ENCODE measurements around the gene ZNF653.

Gene ZNF653, protein sequence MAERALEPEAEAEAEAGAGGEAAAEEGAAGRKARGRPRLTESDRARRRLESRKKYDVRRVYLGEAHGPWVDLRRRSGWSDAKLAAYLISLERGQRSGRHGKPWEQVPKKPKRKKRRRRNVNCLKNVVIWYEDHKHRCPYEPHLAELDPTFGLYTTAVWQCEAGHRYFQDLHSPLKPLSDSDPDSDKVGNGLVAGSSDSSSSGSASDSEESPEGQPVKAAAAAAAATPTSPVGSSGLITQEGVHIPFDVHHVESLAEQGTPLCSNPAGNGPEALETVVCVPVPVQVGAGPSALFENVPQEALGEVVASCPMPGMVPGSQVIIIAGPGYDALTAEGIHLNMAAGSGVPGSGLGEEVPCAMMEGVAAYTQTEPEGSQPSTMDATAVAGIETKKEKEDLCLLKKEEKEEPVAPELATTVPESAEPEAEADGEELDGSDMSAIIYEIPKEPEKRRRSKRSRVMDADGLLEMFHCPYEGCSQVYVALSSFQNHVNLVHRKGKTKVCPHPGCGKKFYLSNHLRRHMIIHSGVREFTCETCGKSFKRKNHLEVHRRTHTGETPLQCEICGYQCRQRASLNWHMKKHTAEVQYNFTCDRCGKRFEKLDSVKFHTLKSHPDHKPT

DNA sequence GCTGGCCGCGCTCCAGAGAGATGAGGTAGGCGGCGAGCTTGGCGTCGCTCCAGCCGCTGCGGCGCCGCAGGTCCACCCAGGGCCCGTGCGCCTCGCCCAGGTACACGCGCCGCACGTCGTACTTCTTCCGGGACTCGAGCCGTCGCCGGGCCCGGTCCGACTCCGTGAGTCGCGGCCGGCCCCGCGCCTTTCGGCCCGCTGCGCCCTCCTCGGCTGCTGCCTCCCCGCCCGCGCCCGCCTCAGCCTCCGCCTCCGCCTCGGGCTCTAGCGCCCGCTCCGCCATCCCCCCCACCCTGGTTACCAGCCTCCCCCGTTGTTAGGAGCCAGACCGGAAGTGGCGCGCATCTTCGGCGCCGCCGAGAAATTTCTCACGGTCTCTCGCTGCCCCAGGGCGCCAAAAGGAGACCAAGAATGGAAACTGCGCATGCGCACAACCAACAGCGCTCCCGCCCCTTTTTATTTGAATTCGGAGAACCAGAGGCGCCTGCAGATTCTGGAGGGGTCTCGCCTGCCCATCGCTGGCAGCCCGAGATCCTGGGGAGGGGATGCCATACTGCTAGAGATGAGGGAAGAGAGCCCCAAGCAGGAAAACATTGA is at the start of gene ZNF653:
Gene ZNF653 (minus strand): TSS at position 336 of the 597 bp plus-strand sequence. CDS start 53 bp downstream, at position 283.
- Histone ChIP-seq H3K27me3 (no peaks in the 10 kb centered on the region), H3K27ac (peak within 1 kb of the TSS; percentile 91), H3K4me2 (peak within 1 kb of the TSS; percentile 85), H3K36me3 (peaks cover 33% of the 10 kb centered on the region; the same call in 1 of the 2 replicates), H3K9ac (peak within 1 kb of the TSS; percentile 90), H3K4me1 (peaks cover 24% of the 10 kb centered on the region), H3K9me3 (no peaks in the 10 kb centered on the region), H4K20me1 (no peaks in the 10 kb centered on the region; the same call in 1 of the 2 replicates), H3K4me3 (peak within 1 kb of the TSS; percentile 92)
- no peak for TF ChIP-seq Cebpa-rat (IDR thresholded peaks at IDR 0.05)

DNA sequence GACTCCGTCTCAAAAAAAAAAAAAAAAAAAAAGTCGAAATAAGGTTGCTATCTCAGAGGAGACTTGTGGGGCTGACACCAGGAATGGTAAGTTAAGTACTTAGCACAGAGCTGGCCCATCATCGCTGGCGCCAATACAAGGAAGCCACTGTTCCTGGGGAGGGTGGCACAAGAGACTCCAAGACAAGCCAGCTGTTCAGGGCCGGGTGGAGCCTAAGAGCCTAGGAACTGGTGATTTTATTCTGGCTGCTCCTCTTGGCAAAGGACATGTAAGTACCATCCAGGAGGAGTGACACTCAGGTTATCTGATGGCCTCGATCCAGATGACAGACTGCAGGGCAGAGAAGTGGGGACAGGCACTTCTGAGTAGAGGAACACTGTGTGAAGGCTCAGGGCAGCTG is 49.6 kb upstream of the ZNF653 start:
- no peak overlapping the region for H3K9ac ChIP-seq

DNA sequence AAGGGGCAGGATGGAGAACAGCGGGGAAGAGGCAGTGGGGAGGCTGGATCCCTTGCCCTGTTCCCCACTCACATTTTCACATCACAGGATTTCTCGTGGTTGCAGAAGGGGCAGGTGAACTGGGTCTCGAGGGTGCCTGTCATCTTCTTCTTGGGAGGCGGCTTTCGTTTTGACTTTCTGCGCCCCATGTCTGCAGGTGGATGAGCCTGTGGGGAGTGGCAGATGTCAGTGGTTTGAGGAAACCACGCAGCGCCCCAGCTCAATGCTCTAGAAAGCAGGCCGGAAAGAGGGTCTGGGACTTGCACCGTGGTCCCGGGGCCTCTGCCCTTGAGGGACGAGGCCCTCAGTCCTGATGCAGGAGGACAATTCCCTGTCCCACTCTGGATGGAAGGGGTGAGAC is 48.5 kb upstream of the ZNF653 start:
- Histone ChIP-seq H3K9me3 (no peaks in the 10 kb centered on the region), H3K4me2 (peak overlapping the region; percentile 76), H3K4me1 (peaks cover 64% of the 10 kb centered on the region), H3K27ac (peak overlapping the region; percentile 4; the same call in 1 of the 2 replicates), H3K4me3 (no peak overlapping the region), H3K9ac (peak overlapping the region; percentile 9; the same call in 1 of the 2 replicates), H3K36me3 (peaks cover 42% of the 10 kb centered on the region), H4K20me1 (peaks cover 69% of the 10 kb centered on the region), H3K27me3 (no peaks in the 10 kb centered on the region)
- no peak for TF ChIP-seq Cebpa-rat (IDR thresholded peaks at IDR 0.05)

More for the DNA sequence above, 49.6 kb upstream of the ZNF653 start:
- Histone ChIP-seq H3K9me3 (no peaks in the 10 kb centered on the region), H3K4me1 (peaks cover 73% of the 10 kb centered on the region), H3K27ac (no peak overlapping the region), H4K20me1 (peaks cover 69% of the 10 kb centered on the region), H3K36me3 (peaks cover 42% of the 10 kb centered on the region), H3K27me3 (no peaks in the 10 kb centered on the region), H3K4me3 (no peak overlapping the region), H3K4me2 (no peak overlapping the region)
- no peak for TF ChIP-seq Cebpa-rat (IDR thresholded peaks at IDR 0.05)

DNA sequence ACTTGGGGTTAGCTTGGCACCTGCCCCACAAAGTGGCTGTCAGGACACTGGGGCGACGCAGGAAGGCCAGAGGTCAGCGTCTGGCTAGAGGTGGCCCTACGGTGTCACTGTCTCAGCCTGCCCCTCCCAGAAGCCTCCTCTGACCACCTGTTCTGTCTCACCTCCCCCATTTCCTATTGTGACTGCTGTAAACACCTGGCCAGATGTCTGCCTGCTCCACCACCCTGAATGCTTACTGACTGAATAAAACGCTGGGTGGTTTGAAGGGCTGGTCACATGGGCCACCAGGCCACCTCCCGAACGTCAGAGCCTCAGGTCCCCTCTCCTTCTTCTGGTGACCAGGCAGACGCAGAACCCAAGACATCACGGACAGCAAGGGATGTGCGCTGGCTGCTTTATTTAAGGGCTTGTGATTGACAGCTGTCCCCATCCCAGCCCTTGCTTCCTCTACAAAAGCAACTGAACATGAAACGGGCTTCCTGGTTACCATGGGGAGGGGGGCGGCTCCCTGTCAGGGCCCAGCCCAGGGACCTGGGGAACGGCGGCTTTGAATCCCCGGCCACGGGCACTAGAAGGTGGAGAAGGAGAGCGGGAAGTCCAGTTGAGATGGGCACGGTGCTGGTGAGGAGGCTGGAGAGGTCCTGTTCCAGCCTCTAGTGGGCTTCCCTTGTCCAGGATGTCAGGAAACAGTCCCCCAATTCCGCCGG is 47.2 kb upstream of the ZNF653 start:
- Histone ChIP-seq H3K36me3 (peaks cover 42% of the 10 kb centered on the region), H3K9me3 (no peaks in the 10 kb centered on the region), H3K4me2 (peak overlapping the region; percentile 76), H4K20me1 (peaks cover 57% of the 10 kb centered on the region), H3K4me1 (peaks cover 56% of the 10 kb centered on the region), H3K27ac (peak overlapping the region; percentile 46), H3K9ac (peak overlapping the region; percentile 3; the same call in 1 of the 2 replicates), H3K4me3 (no peak overlapping the region; the same call in 1 of the 2 replicates), H3K27me3 (no peaks in the 10 kb centered on the region)
- TF ChIP-seq Cebpa-rat (IDR thresholded peaks at IDR 0.05), result no peak

DNA sequence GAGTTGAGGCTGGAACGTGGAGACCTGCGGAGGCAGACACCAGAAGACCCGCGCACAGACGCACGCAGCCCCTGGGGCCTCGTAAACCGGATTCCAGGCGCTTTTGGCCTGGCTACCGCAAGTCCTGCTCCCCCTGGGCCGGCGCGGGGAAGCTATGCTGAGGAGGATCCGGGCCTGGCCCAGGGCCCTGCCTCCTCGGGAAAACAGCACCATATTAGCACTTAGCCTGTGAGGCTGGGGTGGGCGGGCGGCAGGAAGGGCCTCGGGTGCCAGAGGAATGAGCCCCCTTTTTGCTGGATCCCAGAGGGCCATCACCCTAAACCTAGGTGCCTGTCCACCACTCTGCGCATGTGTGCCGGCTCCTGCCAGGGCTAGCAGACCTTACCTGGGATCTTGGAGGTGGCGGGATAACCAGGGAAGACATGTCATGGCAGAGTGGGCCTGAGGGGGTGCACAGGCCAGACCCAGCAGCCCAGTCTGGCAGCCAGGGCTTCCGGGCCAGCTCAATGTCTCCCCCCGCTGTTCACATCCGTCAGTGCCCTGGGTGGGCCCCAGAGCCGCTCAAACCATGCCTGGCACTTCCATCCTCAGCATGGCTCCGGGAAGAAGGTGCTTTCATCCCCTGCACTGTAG is 46.1 kb upstream of the ZNF653 start:
- Histone ChIP-seq H3K9me3 (no peaks in the 10 kb centered on the region), H3K4me1 (peaks cover 45% of the 10 kb centered on the region), H3K4me2 (peak overlapping the region; percentile 76; the same call in 1 of the 2 replicates), H3K27ac (peak overlapping the region; percentile 46; the same call in 1 of the 2 replicates), H4K20me1 (peaks cover 46% of the 10 kb centered on the region), H3K9ac (peak overlapping the region; percentile 3; the same call in 1 of the 2 replicates), H3K36me3 (peaks cover 42% of the 10 kb centered on the region), H3K27me3 (no peaks in the 10 kb centered on the region), H3K4me3 (no peak overlapping the region)
- no peak for TF ChIP-seq Cebpa-rat (IDR thresholded peaks at IDR 0.05)

DNA sequence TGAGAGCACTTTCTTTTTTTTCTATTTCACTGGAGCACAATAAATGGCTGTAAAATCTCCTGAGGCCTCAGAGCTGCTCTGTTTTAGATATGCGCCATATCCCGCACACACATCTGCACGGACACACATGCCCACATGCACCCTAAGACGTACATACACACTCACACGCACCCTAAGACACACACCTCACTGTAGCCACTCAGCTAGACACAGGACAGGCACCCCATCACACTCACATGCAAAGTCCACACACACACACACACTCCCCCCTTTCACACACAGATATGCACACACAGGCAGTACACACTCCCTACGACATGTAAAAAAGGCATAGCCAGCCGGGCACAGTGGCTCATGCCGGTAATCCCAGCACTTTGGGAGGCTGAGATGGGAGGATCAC is 44.6 kb upstream of the ZNF653 start:
- peaks cover 28% of the 10 kb centered on the region for H3K36me3 ChIP-seq
- no peaks in the 10 kb centered on the region for H3K9me3 ChIP-seq
- no peak overlapping the region for H3K4me2 ChIP-seq
- peaks cover 32% of the 10 kb centered on the region for H4K20me1 ChIP-seq
- peaks cover 34% of the 10 kb centered on the region for H3K4me1 ChIP-seq
- no peaks in the 10 kb centered on the region for H3K27me3 ChIP-seq
- no peak overlapping the region for H3K4me3 ChIP-seq
- no peak overlapping the region for H3K9ac ChIP-seq
- TF ChIP-seq Cebpa-rat (IDR thresholded peaks at IDR 0.05), result no peak
- H3K27ac ChIP-seq, result no peak overlapping the region

DNA sequence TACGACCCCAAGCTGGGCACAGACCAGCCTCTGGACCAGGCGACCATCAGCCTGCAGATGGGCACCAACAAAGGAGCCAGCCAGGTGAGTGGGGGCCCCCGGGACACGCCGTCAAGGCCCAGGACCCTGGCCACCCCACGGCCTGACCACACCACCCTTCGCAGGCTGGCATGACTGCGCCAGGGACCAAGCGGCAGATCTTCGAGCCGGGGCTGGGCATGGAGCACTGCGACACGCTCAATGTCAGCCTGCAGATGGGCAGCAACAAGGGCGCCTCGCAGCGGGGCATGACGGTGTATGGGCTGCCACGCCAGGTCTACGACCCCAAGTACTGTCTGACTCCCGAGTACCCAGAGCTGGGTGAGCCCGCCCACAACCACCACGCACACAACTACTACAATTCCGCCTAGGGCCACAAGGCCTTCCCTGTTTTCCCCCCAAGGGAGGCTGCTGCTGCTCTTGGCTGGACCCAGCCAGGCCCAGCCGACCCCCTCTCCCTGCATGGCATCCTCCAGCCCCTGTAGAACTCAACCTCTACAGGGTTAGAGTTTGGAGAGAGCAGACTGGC is 43.8 kb upstream of the ZNF653 start:
- Histone ChIP-seq H3K4me2 (no peak overlapping the region), H3K9ac (no peak overlapping the region), H3K36me3 (peaks cover 28% of the 10 kb centered on the region), H3K27me3 (no peaks in the 10 kb centered on the region), H3K27ac (no peak overlapping the region), H3K4me1 (peaks cover 26% of the 10 kb centered on the region), H3K9me3 (no peaks in the 10 kb centered on the region), H3K4me3 (no peak overlapping the region), H4K20me1 (peaks cover 24% of the 10 kb centered on the region)
- no peak for TF ChIP-seq Cebpa-rat (IDR thresholded peaks at IDR 0.05)

DNA sequence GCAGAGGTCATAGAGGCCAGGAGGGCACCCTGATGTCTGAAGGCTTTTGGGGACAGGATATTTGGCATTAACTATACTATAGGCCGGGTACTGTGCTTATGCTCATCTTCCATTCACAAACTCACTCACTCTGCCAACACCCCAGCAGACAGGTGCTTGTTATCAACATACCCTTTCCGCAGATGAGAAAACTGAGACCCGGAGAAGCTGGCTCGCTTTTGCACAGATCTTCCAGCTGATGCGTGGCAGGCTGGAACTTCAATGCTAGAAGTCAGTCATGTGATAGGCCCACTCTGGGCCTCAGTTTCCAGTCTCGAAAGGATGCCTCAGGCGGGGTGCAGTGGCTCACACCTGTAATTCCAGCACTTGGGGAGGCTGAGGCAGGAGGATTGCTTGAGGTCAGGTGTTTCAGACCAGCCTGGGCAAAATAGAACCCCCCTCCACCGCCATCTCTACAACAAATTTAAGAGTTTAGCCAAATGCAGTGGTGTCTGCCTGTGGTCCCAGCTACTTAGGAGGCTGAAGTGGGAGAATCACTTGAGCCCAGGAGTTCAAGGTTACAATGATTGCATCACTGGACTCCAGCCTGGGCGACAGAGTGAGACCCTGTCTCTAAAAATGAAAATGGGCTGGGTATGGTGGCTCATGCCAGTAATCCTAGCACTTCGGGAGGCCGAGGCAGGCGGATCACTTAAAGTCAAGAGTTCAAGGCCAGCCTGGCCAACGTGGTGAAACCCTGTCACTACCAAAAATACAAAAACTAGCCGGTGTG is 42.5 kb upstream of the ZNF653 start:
- TF ChIP-seq Cebpa-rat (IDR thresholded peaks at IDR 0.05), result no peak
- Histone ChIP-seq H3K9ac (no peak overlapping the region), H3K27me3 (no peaks in the 10 kb centered on the region), H3K27ac (no peak overlapping the region), H3K9me3 (no peaks in the 10 kb centered on the region), H3K4me3 (no peak overlapping the region), H3K36me3 (peaks cover 21% of the 10 kb centered on the region), H3K4me2 (no peak overlapping the region), H4K20me1 (peaks cover 10% of the 10 kb centered on the region), H3K4me1 (peaks cover 13% of the 10 kb centered on the region)
